Endothelial cell of umbilical vein (primary cell): Measurements from ENCODE around the gene SRY. TPM values are rescaled to one million over a fixed set of nuclear protein-coding genes. Genes with fewer than 3 reads are reported as not detected.

Experiments
- BruUV-seq: library from RNA; stranded (reverse); fragments of 400-500 nt; replicated peaks from 2 replicates; lab custom pipeline; 2021; lab: Mats Ljungman, UMichigan
- CTCF ChIA-PET: fragments of 300-600, 350-600 bp; sonication (Branson Sonifier 250); formaldehyde crosslinking; loops from one replicate; lab custom pipeline; 2021; ENCODE audit warnings: antibody characterized with exemption, inconsistent platforms; lab: Charles Lee
- POLR2A ChIA-PET: fragments of 300-600, 350-600 bp; sonication (Branson Sonifier 250); formaldehyde crosslinking; loops from one replicate; lab custom pipeline; 2021; ENCODE audit warnings: antibody characterized with exemption, inconsistent platforms; lab: Charles Lee
- DNase-seq: peaks from one replicate; pipeline ENCODE4 v3.0.0-alpha.2; 2011; ENCODE audit warnings: low read depth, low spot score
- FAIRE-seq: peaks from 2 replicates; lab custom pipeline; 2011; peaks lifted over from hg19 to GRCh38; lab: Jason Lieb, UNC
- H2AFZ ChIP-seq: 2 replicates; pipeline ENCODE4 v1.6.0; 2012; ENCODE audit warnings: low read depth, low read length, control low read depth, inconsistent platforms
- H3K27ac ChIP-seq: 2 replicates; pipeline ENCODE4 v1.5.1; 2011; ENCODE audit warnings: low read depth, mild to moderate bottlenecking, control low read depth, low read length, moderate library complexity; ENCODE audit not compliant: insufficient read depth
- H3K27me3 ChIP-seq, 2 experiments: 2 replicates each; pipeline versions ENCODE4 v1.6.0 to v1.6.1; 2011; ENCODE audit warnings: low read length in 2 of 2, mixed read lengths in 1 of 2; ENCODE audit not compliant: control insufficient read depth in 2 of 2, insufficient read depth in 2 of 2
- H3K36me3 ChIP-seq, 2 experiments: 2 replicates in 1 of 2; 3 replicates in 1 of 2; pipeline ENCODE4 v1.5.1; 2011; ENCODE audit warnings: low read length in 2 of 2, mild to moderate bottlenecking in 1 of 2, moderate library complexity in 1 of 2; ENCODE audit not compliant: control insufficient read depth in 2 of 2, insufficient read depth in 2 of 2; ENCODE audit errors: extremely low read depth in 1 of 2
- H3K4me1 ChIP-seq: 3 replicates; pipeline ENCODE4 v1.5.1; 2011; ENCODE audit warnings: mild to moderate bottlenecking, low read length; ENCODE audit not compliant: control insufficient read depth, insufficient read depth; ENCODE audit errors: extremely low read depth
- H3K4me2 ChIP-seq: 2 replicates; pipeline ENCODE4 v1.6.1; 2011; ENCODE audit warnings: low read length, control low read depth, mixed read lengths; ENCODE audit not compliant: insufficient read depth
- H3K4me3 ChIP-seq, 3 experiments: fragments of 200-600 bp in 1 of 3; sonication (generic), shearing (Covaris generic) in 1 of 3; replicated peaks in 1 of 3; 2 replicates each; pipeline ENCODE4 v1.5.1; 2011 to 2016; ENCODE audit warnings: control low read depth in 3 of 3, low read length in 3 of 3, mild to moderate bottlenecking in 2 of 3, inconsistent platforms in 1 of 3, low read depth in 1 of 3, moderate library complexity in 1 of 3; ENCODE audit not compliant: insufficient read depth in 1 of 3
- H3K79me2 ChIP-seq: 2 replicates; pipeline ENCODE4 v1.6.0; 2012; ENCODE audit warnings: low read length, inconsistent platforms; ENCODE audit not compliant: control insufficient read depth, insufficient read depth
- H3K9ac ChIP-seq: replicated peaks from 2 replicates; pipeline ENCODE3; 2011; ENCODE audit warnings: low read length, control low read depth; ENCODE audit not compliant: insufficient read depth; ENCODE audit errors: extremely low read depth
- H3K9me1 ChIP-seq: replicated peaks from 3 replicates; pipeline ENCODE4 v1.6.0; 2011; ENCODE audit warnings: mild to moderate bottlenecking, low read length; ENCODE audit not compliant: control insufficient read depth, insufficient read depth; ENCODE audit errors: extremely low read depth
- H3K9me3 ChIP-seq: replicated peaks from 2 replicates; pipeline ENCODE4 v1.5.1; 2012; ENCODE audit warnings: low read length, inconsistent platforms; ENCODE audit not compliant: control insufficient read depth, insufficient read depth
- H4K20me1 ChIP-seq: replicated peaks from 2 replicates; pipeline ENCODE3; 2011; ENCODE audit warnings: mild to moderate bottlenecking, low read length; ENCODE audit not compliant: control insufficient read depth, insufficient read depth; ENCODE audit errors: extremely low read depth
- EZH2 ChIP-seq: IDR thresholded peaks from 2 replicates; pipeline ENCODE4 v1.6.1; 2012; ENCODE audit warnings: borderline replicate concordance, low read depth, mild to moderate bottlenecking, moderate library complexity, low read length, inconsistent platforms; ENCODE audit not compliant: severe bottlenecking
- FOS ChIP-seq: IDR thresholded peaks from 2 replicates; pipeline ENCODE4 v1.6.1; 2011; ENCODE audit warnings: mild to moderate bottlenecking, low read length, moderate library complexity, borderline replicate concordance; ENCODE audit not compliant: insufficient read depth
- GATA2 ChIP-seq: IDR thresholded peaks from 2 replicates; pipeline ENCODE4 v1.7.0; 2011; ENCODE audit warnings: low read depth, mild to moderate bottlenecking, moderate library complexity, mixed read lengths, low read length; ENCODE audit not compliant: insufficient read length, insufficient read depth
- JUN ChIP-seq: IDR thresholded peaks from 2 replicates; pipeline ENCODE4 v1.6.1; 2011; ENCODE audit warnings: borderline replicate concordance, low read depth; ENCODE audit not compliant: insufficient read length, insufficient read depth
- MYC ChIP-seq: IDR thresholded peaks from one replicate; pipeline ENCODE4 v1.6.1; 2011; ENCODE audit warnings: mild to moderate bottlenecking, low read depth, low read length
- POLR2A ChIP-seq: IDR thresholded peaks from 2 replicates; pipeline ENCODE4 v1.6.1; 2012; ENCODE audit warnings: low read depth, mild to moderate bottlenecking, control low read depth, low read length
- POLR2AphosphoS5 ChIP-seq: IDR thresholded peaks from 2 replicates; pipeline ENCODE4 v1.6.1; 2012; ENCODE audit warnings: low read depth, mild to moderate bottlenecking, control low read depth, low read length, moderate library complexity; ENCODE audit not compliant: insufficient read depth
- dilution Hi-C: fragments of 300-500 bp; cut with MboI; formaldehyde crosslinking; loops from one replicate; pipeline ENCODE4 v1.15.0; 2019; ENCODE audit warnings: low sequenced_read_pairs; ENCODE audit not compliant: extremely low pct_ligation_motif_present
- intact Hi-C: fragments of 100-400 bp; cut with micrococcal nuclease; formaldehyde crosslinking; loops from one replicate; pipeline ENCODE4 v1.10.0; 2022
- polyA plus RNA-seq, 4 experiments: library from polyadenylated mRNA; depleted of rRNA in 3 of 4; stranded (reverse) in 3 of 4; unstranded in 1 of 4; fragments of >200 nt; gene quantifications; 2 replicates each; pipeline versions ENCODE4 v1.2.1 to v1.2.3, GENCODE V29; 2011 to 2012; ENCODE audit warnings: missing spikeins in 1 of 4
- total RNA-seq: library from RNA; stranded (reverse); gene quantifications from 2 replicates; pipeline ENCODE4 v1.2.3, GENCODE V29; 2021
- TF ChIP-seq, protein P1 (sequence below): IDR thresholded peaks from 2 replicates; pipeline ENCODE4 v1.6.1; 2011; ENCODE audit not compliant: insufficient read depth, insufficient read length
- TF ChIP-seq, protein P2 (sequence below), 2 donors: IDR thresholded peaks; 1 replicate in 1 of 2; 2 replicates in 1 of 2; pipeline ENCODE4 v1.5.1; 2011; ENCODE audit warnings: low read length in 2 of 2, mild to moderate bottlenecking in 2 of 2, moderate library complexity in 2 of 2, control low read depth in 1 of 2, inconsistent platforms in 1 of 2, low read depth in 1 of 2; ENCODE audit not compliant: insufficient read depth in 1 of 2; ENCODE audit errors: extremely low read depth in 1 of 2

Gene SRY
- total and polyA plus RNA-seq, 2 donors (not counting 3 experiments of a cell fraction or from before 2014, with no cell fraction given) = not detected

DNA sequence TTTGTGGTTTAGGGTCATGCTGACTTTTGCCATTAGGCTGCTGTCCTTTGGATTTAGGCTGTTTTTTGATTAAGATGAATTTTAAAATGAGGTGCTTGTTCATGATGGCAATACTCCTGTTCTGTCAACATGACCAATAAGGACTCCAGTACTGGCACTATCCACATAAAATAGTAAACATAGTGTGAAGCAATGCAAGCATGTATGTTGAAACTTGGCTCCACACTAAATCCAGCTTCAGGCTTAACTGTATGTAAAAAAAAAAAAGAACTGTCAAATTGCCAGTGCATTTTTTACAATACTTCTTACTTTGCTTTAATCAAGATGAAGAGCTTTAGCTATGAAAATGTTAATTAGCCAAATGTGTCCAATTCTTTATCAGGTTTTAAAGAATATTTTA, 47.7 kb upstream of the SRY start:
- Histone ChIP-seq H4K20me1 (no peaks in the 10 kb centered on the region), H3K36me3 (no peaks in the 10 kb centered on the region), H3K9me3 (no peaks in the 10 kb centered on the region), H2AFZ (no peak overlapping the region), H3K79me2 (no peaks in the 10 kb centered on the region), H3K9me1 (no peaks in the 10 kb centered on the region), H3K4me1 (no peaks in the 10 kb centered on the region), H3K4me3 (no peak overlapping the region), H3K4me2 (no peak overlapping the region), H3K27ac (no peak overlapping the region), H3K9ac (no peak overlapping the region), H3K27me3 (peaks cover 0 to 14% of the 10 kb centered on the region in 2 experiments)
- intact Hi-C loops = no loop called here
- ChIA-PET CTCF (interaction anchor here (1.5 kb wide), 1 partner anchor 35 kb away, joined by 6 read pairs; no protein-coding TSS in a partner anchor), POLR2A (no interaction called here)
- no peak for DNase-seq
- no TSS peak for BruUV-seq
- dilution Hi-C loops = no loop called here
- FAIRE-seq = no peak
- TF ChIP-seq EZH2 (no peak), FOS (no peak), GATA2 (no peak), POLR2A (no peak), JUN (no peak)
- TF ChIP-seq, protein P1, sequence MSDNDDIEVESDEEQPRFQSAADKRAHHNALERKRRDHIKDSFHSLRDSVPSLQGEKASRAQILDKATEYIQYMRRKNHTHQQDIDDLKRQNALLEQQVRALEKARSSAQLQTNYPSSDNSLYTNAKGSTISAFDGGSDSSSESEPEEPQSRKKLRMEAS = no peak

DNA sequence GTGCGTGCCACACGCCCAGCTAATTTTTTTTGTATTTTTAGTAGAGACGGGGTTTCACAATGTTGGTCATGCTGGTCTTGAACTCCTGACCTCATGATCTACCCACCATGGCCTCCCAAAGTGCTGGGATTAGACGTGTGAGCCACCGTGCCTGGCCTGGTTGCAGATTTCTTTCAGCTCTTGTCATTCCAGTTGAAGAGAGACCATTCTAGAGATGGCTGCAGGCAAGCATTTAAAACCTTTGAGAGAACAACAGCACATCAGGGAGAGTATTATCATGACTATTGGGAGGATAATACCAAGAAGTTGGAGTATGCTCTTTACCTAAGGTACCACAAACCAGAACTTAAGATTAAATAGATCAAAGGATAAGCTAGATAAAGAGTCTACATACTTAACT, 41.0 kb upstream of the SRY start:
- Histone ChIP-seq H3K9ac (no peak overlapping the region), H2AFZ (no peak overlapping the region), H3K4me2 (no peak overlapping the region), H3K4me1 (peaks cover 4% of the 10 kb centered on the region), H3K27ac (no peak overlapping the region), H3K9me3 (no peaks in the 10 kb centered on the region), H3K79me2 (no peaks in the 10 kb centered on the region), H3K36me3 (no peaks in the 10 kb centered on the region), H3K4me3 (no peak overlapping the region), H3K9me1 (no peaks in the 10 kb centered on the region), H4K20me1 (no peaks in the 10 kb centered on the region), H3K27me3 (peaks cover 0 to 5% of the 10 kb centered on the region in 2 experiments)
- CTCF ChIA-PET = no interaction called here
- dilution Hi-C loops = no loop called here
- POLR2A ChIA-PET = no interaction called here
- TF ChIP-seq POLR2AphosphoS5 (no peak), MYC (no peak), EZH2 (no peak), GATA2 (no peak), FOS (no peak), JUN (no peak), POLR2A (no peak)
- TF ChIP-seq, protein P2, sequence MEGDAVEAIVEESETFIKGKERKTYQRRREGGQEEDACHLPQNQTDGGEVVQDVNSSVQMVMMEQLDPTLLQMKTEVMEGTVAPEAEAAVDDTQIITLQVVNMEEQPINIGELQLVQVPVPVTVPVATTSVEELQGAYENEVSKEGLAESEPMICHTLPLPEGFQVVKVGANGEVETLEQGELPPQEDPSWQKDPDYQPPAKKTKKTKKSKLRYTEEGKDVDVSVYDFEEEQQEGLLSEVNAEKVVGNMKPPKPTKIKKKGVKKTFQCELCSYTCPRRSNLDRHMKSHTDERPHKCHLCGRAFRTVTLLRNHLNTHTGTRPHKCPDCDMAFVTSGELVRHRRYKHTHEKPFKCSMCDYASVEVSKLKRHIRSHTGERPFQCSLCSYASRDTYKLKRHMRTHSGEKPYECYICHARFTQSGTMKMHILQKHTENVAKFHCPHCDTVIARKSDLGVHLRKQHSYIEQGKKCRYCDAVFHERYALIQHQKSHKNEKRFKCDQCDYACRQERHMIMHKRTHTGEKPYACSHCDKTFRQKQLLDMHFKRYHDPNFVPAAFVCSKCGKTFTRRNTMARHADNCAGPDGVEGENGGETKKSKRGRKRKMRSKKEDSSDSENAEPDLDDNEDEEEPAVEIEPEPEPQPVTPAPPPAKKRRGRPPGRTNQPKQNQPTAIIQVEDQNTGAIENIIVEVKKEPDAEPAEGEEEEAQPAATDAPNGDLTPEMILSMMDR (IDR thresholded peaks at IDR 0.05; ENCODE audit: extremely low read depth in 1 of 2, insufficient read depth in 1 of 2, low read depth in 1 of 2, low read length in 2 of 2) = no peak
- TF ChIP-seq, protein P1 = no peak
- intact Hi-C loops = no loop called here
- no peak for FAIRE-seq
- no TSS peak for BruUV-seq
- no peak for DNase-seq
